Suprapubic skin (tissue), 4 donors: ENCODE data around the gene BNIP2. TPM values are rescaled to one million over a fixed set of nuclear protein-coding genes. Genes with fewer than 3 reads are reported as not detected.

Experiments used
- DNase-seq, 2 donors: peaks; one replicate each; pipeline ENCODE4 v3.0.0-alpha.2; 2019; ENCODE audit warnings: low spot score in 2 of 2
- H3K27ac ChIP-seq: fragments of 200-600 bp; sonication (generic); one replicate; pipeline ENCODE4 v1.5.1; 2019
- H3K27me3 ChIP-seq: fragments of 200-600 bp; sonication (generic); one replicate; pipeline ENCODE4 v1.5.1; 2019
- H3K36me3 ChIP-seq: fragments of 200-600 bp; sonication (generic); one replicate; pipeline ENCODE4 v1.5.1; 2019
- H3K4me1 ChIP-seq: fragments of 200-600 bp; sonication (generic); one replicate; pipeline ENCODE4 v1.5.1; 2019
- H3K4me3 ChIP-seq: fragments of 200-600 bp; sonication (generic); one replicate; pipeline ENCODE4 v1.5.1; 2019; ENCODE audit warnings: mild to moderate bottlenecking
- H3K9me3 ChIP-seq: fragments of 200-600 bp; sonication (generic); one replicate; pipeline ENCODE4 v1.5.1; 2019
- CTCF ChIP-seq, 2 donors: fragments of 200-600 bp in 1 of 2; fragments of 450-650 bp in 1 of 2; sonication (generic) in 1 of 2; IDR thresholded peaks; one replicate each; pipeline ENCODE4 v1.5.1; 2016 to 2019; ENCODE audit warnings: antibody characterized with exemption in 2 of 2, mild to moderate bottlenecking in 1 of 2, moderate library complexity in 1 of 2
- EP300 ChIP-seq: sonication (generic); formaldehyde crosslinking; IDR thresholded peaks from one replicate; pipeline ENCODE4 v1.6.1; 2017; ENCODE audit warnings: antibody characterized with exemption
- POLR2A ChIP-seq, 2 donors: fragments of 450-650 bp; IDR thresholded peaks; one replicate each; pipeline ENCODE4 v1.6.1; 2017; ENCODE audit warnings: antibody characterized with exemption in 2 of 2, mild to moderate bottlenecking in 2 of 2, moderate library complexity in 2 of 2
- POLR2AphosphoS5 ChIP-seq, 3 donors: sonication (generic); formaldehyde crosslinking; IDR thresholded peaks; one replicate each; pipeline ENCODE4 v1.6.1; 2017; ENCODE audit warnings: antibody characterized with exemption in 3 of 3
- WGBS: methylation state at CpG from one replicate; pipeline ENCODE4 v1.1.5; 2018; 5-methylcytosine and 5-hydroxymethylcytosine counted together
- total RNA-seq, 4 donors: library from RNA; depleted of rRNA; stranded (reverse); fragments of >200 nt; gene quantifications; one replicate each; pipeline ENCODE4 v1.1.0, GENCODE V29; 2016

BNIP2 gene
- total RNA-seq, 4 donors from 2014 or later, result 95.4 to 146 (median 114) TPM

- Histone ChIP-seq H3K9me3 (no peaks in the 10 kb centered on the region), H3K27me3 (no peaks in the 10 kb centered on the region), H3K27ac (no peak overlapping the region), H3K4me1 (no peaks in the 10 kb centered on the region), H3K36me3 (no peaks in the 10 kb centered on the region), H3K4me3 (no peak overlapping the region)
- TF ChIP-seq POLR2AphosphoS5 (IDR thresholded peaks at IDR 0.05) (no peak), CTCF (IDR thresholded peaks at IDR 0.05) (no peak), EP300 (no peak), POLR2A (IDR thresholded peaks at IDR 0.05) (no peak)
- DNase-seq, result no peak
- 72% methylated on average over 7 of the region's 7 CpGs for WGBS
Observed at GRCh38 chr15:59722476-59722875, 33.4 kb upstream of the BNIP2 start.

GRCh38 chr15:59722037-59722436, 32.9 kb upstream of the BNIP2 start:
- WGBS, result 83% methylated on average over 7 of the region's 7 CpGs
- Histone ChIP-seq H3K27ac (no peak overlapping the region), H3K4me3 (no peak overlapping the region), H3K9me3 (no peaks in the 10 kb centered on the region), H3K4me1 (no peaks in the 10 kb centered on the region), H3K36me3 (no peaks in the 10 kb centered on the region), H3K27me3 (no peaks in the 10 kb centered on the region)
- TF ChIP-seq POLR2AphosphoS5 (IDR thresholded peaks at IDR 0.05) (no peak), EP300 (no peak), POLR2A (IDR thresholded peaks at IDR 0.05) (no peak), CTCF (IDR thresholded peaks at IDR 0.05) (no peak)
- no peak for DNase-seq

- H3K4me1 ChIP-seq, result no peaks in the 10 kb centered on the region
- no peaks in the 10 kb centered on the region for H3K36me3 ChIP-seq
- H3K27me3 ChIP-seq, result no peaks in the 10 kb centered on the region
- H3K27ac ChIP-seq, result no peak overlapping the region
- H3K9me3 ChIP-seq, result no peaks in the 10 kb centered on the region
- TF ChIP-seq POLR2AphosphoS5 (IDR thresholded peaks at IDR 0.05) (no peak), CTCF (IDR thresholded peaks at IDR 0.05) (no peak), EP300 (no peak), POLR2A (IDR thresholded peaks at IDR 0.05) (no peak)
- no peak overlapping the region for H3K4me3 ChIP-seq
- WGBS, result 87% methylated on average over 2 of the region's 2 CpGs
- no peak for DNase-seq
Observed at GRCh38 chr15:59721411-59721810, 32.3 kb upstream of the BNIP2 start.

- WGBS, result 75% methylated on average over 3 of the region's 3 CpGs
- DNase-seq, result no peak
- H3K27ac ChIP-seq, result no peak overlapping the region
- H3K4me3 ChIP-seq, result no peak overlapping the region
- no peak for TF ChIP-seq CTCF (IDR thresholded peaks at IDR 0.05)
- TF ChIP-seq POLR2AphosphoS5 (IDR thresholded peaks at IDR 0.05), result no peak
- H3K36me3 ChIP-seq, result no peaks in the 10 kb centered on the region
- H3K4me1 ChIP-seq, result no peaks in the 10 kb centered on the region
- H3K27me3 ChIP-seq, result peaks cover 3% of the 10 kb centered on the region
- no peaks in the 10 kb centered on the region for H3K9me3 ChIP-seq
Observed at GRCh38 chr15:59713177-59713576, 24.1 kb upstream of the BNIP2 start.

GRCh38 chr15:59711451-59712243, 22.5 kb upstream of the BNIP2 start:
- H3K36me3 ChIP-seq, result no peaks in the 10 kb centered on the region
- H3K4me1 ChIP-seq, result no peaks in the 10 kb centered on the region
- peaks cover 3% of the 10 kb centered on the region for H3K9me3 ChIP-seq
- no peak overlapping the region for H3K4me3 ChIP-seq
- 58% methylated on average over 4 of the region's 4 CpGs for WGBS
- no peak for TF ChIP-seq CTCF (IDR thresholded peaks at IDR 0.05)
- TF ChIP-seq POLR2AphosphoS5 (IDR thresholded peaks at IDR 0.05), result no peak
- H3K27ac ChIP-seq, result no peak overlapping the region
- no peak for DNase-seq
- peaks cover 3% of the 10 kb centered on the region for H3K27me3 ChIP-seq
